AG04449 (cell line): ENCODE results near the gene CLHC1.
A peak's percentile ranks its signal among the peaks of the same experiment; 100 is the strongest.
"Not testable (repeated sequence)": the region's sequence is repeated elsewhere in the genome, so short reads cannot be mapped to it uniquely, and the experiment has no call there.

Source experiments
- CTCF ChIA-PET: fragments of 350-600 bp; formaldehyde crosslinking; extraction: SDS; loops from one replicate; lab custom pipeline; 2021; ENCODE audit warnings: antibody characterized with exemption; lab: Yijun Ruan, JAX
- POLR2A ChIA-PET: fragments of 400-600, 350-600 bp; formaldehyde crosslinking; extraction: SDS; loops from one replicate; lab custom pipeline; 2020; ENCODE audit warnings: antibody characterized with exemption, inconsistent platforms; lab: Yijun Ruan, JAX
- DNase-seq: peaks from one replicate; pipeline ENCODE4 v3.0.0-alpha.2; 2010; ENCODE audit warnings: low read depth, low spot score
- H3K4me3 ChIP-seq: 2 replicates; pipeline ENCODE4 v1.5.1; 2011; ENCODE audit warnings: low read depth, mild to moderate bottlenecking, control low read depth, low read length
- CTCF ChIP-seq: IDR thresholded peaks from one replicate; pipeline ENCODE4 v1.5.1; 2011; ENCODE audit warnings: mild to moderate bottlenecking, moderate library complexity, low read length, control low read depth, inconsistent platforms; ENCODE audit not compliant: insufficient read depth; ENCODE audit errors: missing control alignments

The CLHC1 gene

GRCh38 chr2:55200416-55200815 lies 31.7 kb downstream of the CLHC1 start:
- no peak for DNase-seq
- no peak overlapping the region for H3K4me3 ChIP-seq
- no peak for TF ChIP-seq CTCF
- ChIA-PET CTCF (no interaction called here), POLR2A (no interaction called here)

GRCh38 chr2:55196526-55196925 lies 35.6 kb downstream of the CLHC1 start:
- H3K4me3 ChIP-seq, result no peak overlapping the region
- no peak for TF ChIP-seq CTCF
- ChIA-PET POLR2A (no interaction called here), CTCF (no interaction called here)
- DNase-seq, result no peak

GRCh38 chr2:55191888-55192287 lies 40.2 kb downstream of the CLHC1 start:
- H3K4me3 ChIP-seq, DNase-seq, CTCF ChIA-PET, POLR2A ChIA-PET: not testable (repeated sequence)

GRCh38 chr2:55186837-55187236 lies 45.3 kb downstream of the CLHC1 start:
- CTCF ChIA-PET, result interaction anchor here (2.1 to 2.3 kb wide), 2 partner anchors 10 to 18 kb away, joined by 5 to 16 read pairs; no protein-coding TSS in a partner anchor
- DNase-seq, H3K4me3 ChIP-seq, POLR2A ChIA-PET: not testable (repeated sequence)

GRCh38 chr2:55180374-55180773 lies 51.7 kb downstream of the CLHC1 start:
- DNase-seq, result no peak
- CTCF ChIA-PET, result interaction anchor here (5.3 to 15.9 kb wide), 2 partner anchors 12 to 280 kb away, joined by 33 to 304 read pairs; no protein-coding TSS in a partner anchor
- POLR2A ChIA-PET, result no interaction called here
- TF ChIP-seq CTCF, result no peak
- H3K4me3 ChIP-seq, result no peak overlapping the region

GRCh38 chr2:55176094-55176415 lies 56.0 kb downstream of the CLHC1 start:
- no peak for TF ChIP-seq CTCF
- no peak for DNase-seq
- ChIA-PET CTCF (interaction anchor here (0.6 to 15.9 kb wide), 27 partner anchors 7 to 1072 kb away, joined by 3 to 304 read pairs (median 4); partner anchors contain the start of gene RTN4), POLR2A (interaction anchor here (1.3 kb wide), 1 partner anchor 126 kb away, joined by 8 read pairs; the partner anchor contains the start of gene RTN4)
- H3K4me3 ChIP-seq, result no peak overlapping the region

- no peak overlapping the region for H3K4me3 ChIP-seq
- ChIA-PET CTCF (interaction anchor here (0.6 to 15.9 kb wide), 38 partner anchors 7 to 518 kb away, joined by 3 to 304 read pairs (median 4); partner anchors contain the start of gene RTN4), POLR2A (interaction anchor here (1.3 kb wide), 1 partner anchor 125 kb away, joined by 8 read pairs; the partner anchor contains the start of gene RTN4)
- TF ChIP-seq CTCF, result peak; percentile 40
- DNase-seq, result no peak
Observed at GRCh38 chr2:55175254-55176093, 56.6 kb downstream of the CLHC1 start.
